HEK293T (cell line): Measurements from ENCODE around the gene NNMT.

Experiments used
- CTCF ChIA-PET: fragments of 350-600 bp; formaldehyde crosslinking; extraction: SDS; loops from one replicate; lab custom pipeline; 2021; ENCODE audit warnings: antibody characterized with exemption, inconsistent platforms; lab: Yijun Ruan, JAX
- POLR2A ChIA-PET: fragments of 350-600 bp; formaldehyde crosslinking; extraction: SDS; loops from one replicate; lab custom pipeline; 2020; ENCODE audit warnings: antibody characterized with exemption, inconsistent platforms; lab: Yijun Ruan, JAX
- DNase-seq: peaks from one replicate; pipeline ENCODE4 v3.0.0; 2012; ENCODE audit warnings: mixed read lengths; ENCODE audit errors: extremely low spot score
- ARNT ChIP-seq: fragments of 450-650 bp; IDR thresholded peaks from 2 replicates; pipeline ENCODE4 v1.6.1; 2017; ENCODE audit warnings: mild to moderate bottlenecking
- BHLHE40 ChIP-seq: fragments of 450-650 bp; IDR thresholded peaks from 2 replicates; pipeline ENCODE4 v1.6.1; 2016; ENCODE audit warnings: mild to moderate bottlenecking, moderate library complexity, borderline replicate concordance
- CTBP1 ChIP-seq: fragments of 450-650 bp; IDR thresholded peaks from 2 replicates; pipeline ENCODE4 v1.6.1; 2016; ENCODE audit warnings: borderline replicate concordance
- ELF4 ChIP-seq: fragments of 450-650 bp; IDR thresholded peaks from 2 replicates; pipeline ENCODE4 v1.6.1; 2017; ENCODE audit warnings: antibody characterized with exemption
- FOXA1 ChIP-seq: fragments of 450-650 bp; IDR thresholded peaks from 2 replicates; pipeline ENCODE4 v1.6.1; 2016; ENCODE audit warnings: mild to moderate bottlenecking
- FOXK2 ChIP-seq: fragments of 450-650 bp; IDR thresholded peaks from 2 replicates; pipeline ENCODE4 v1.6.1; 2016; ENCODE audit warnings: mild to moderate bottlenecking
- FOXM1 ChIP-seq: fragments of 450-650 bp; IDR thresholded peaks from 2 replicates; pipeline ENCODE4 v1.6.1; 2017; ENCODE audit warnings: mild to moderate bottlenecking, borderline replicate concordance
- HDGF ChIP-seq: fragments of 450-650 bp; IDR thresholded peaks from 2 replicates; pipeline ENCODE4 v1.6.1; 2017; ENCODE audit warnings: antibody characterized with exemption, borderline replicate concordance
- L3MBTL2 ChIP-seq: fragments of 450-650 bp; conservative IDR thresholded peaks from 2 replicates; pipeline ENCODE4 v1.6.1; 2016; ENCODE audit warnings: mild to moderate bottlenecking
- LEF1 ChIP-seq: fragments of 450-650 bp; IDR thresholded peaks from 2 replicates; pipeline ENCODE4 v1.6.1; 2017; ENCODE audit warnings: mild to moderate bottlenecking, borderline replicate concordance
- NFRKB ChIP-seq: fragments of 450-650 bp; IDR thresholded peaks from 2 replicates; pipeline ENCODE4 v1.6.1; 2016; ENCODE audit warnings: mild to moderate bottlenecking, moderate library complexity
- PKNOX1 ChIP-seq: fragments of 450-650 bp; IDR thresholded peaks from 2 replicates; pipeline ENCODE4 v1.6.1; 2016
- SP1 ChIP-seq: fragments of 450-650 bp; IDR thresholded peaks from 2 replicates; pipeline ENCODE4 v1.6.1; 2017
- SUZ12 ChIP-seq: fragments of 450-650 bp; IDR thresholded peaks from 2 replicates; pipeline ENCODE4 v1.6.1; 2016; ENCODE audit warnings: mild to moderate bottlenecking
- TARDBP ChIP-seq: fragments of 450-650 bp; IDR thresholded peaks from 2 replicates; pipeline ENCODE4 v1.6.1; 2016
- ZNF384 ChIP-seq: fragments of 450-650 bp; IDR thresholded peaks from 2 replicates; pipeline ENCODE4 v1.6.1; 2016

The NNMT gene

GRCh38 chr11:114264381-114264780 is 31.8 kb upstream of the NNMT start:
- no peak for DNase-seq
- CTCF ChIA-PET: interaction anchor here (1.6 to 6.7 kb wide), 3 partner anchors 236 to 277 kb away, joined by 3 to 51 read pairs (median 5); no protein-coding TSS in a partner anchor
- POLR2A ChIA-PET: no interaction called here
- TF ChIP-seq ELF4 (no peak), ARNT (no peak)

GRCh38 chr11:114265122-114265878 is 30.9 kb upstream of the NNMT start:
- CTCF ChIA-PET: interaction anchor here (0.6 to 6.7 kb wide), 3 partner anchors 75 to 271 kb away, joined by 3 to 51 read pairs (median 4); no protein-coding TSS in a partner anchor
- TF ChIP-seq FOXA1: no peak
- no peak for TF ChIP-seq BHLHE40
- TF ChIP-seq FOXM1: no peak
- no peak for TF ChIP-seq FOXK2
- TF ChIP-seq PKNOX1: no peak
- TF ChIP-seq ZNF384: no peak
- no peak for TF ChIP-seq SP1
- no peak for TF ChIP-seq ARNT
- no peak for TF ChIP-seq ELF4
- TF ChIP-seq LEF1: no peak
- no peak for TF ChIP-seq TARDBP
- TF ChIP-seq CTBP1: no peak
- no peak for TF ChIP-seq L3MBTL2
- TF ChIP-seq SUZ12: no peak
- no peak for TF ChIP-seq HDGF
- POLR2A ChIA-PET: no interaction called here
- no peak for DNase-seq

- CTCF ChIA-PET: no interaction called here
- POLR2A ChIA-PET: no interaction called here
- no peak for TF ChIP-seq ELF4
- no peak for TF ChIP-seq ZNF384
- no peak for TF ChIP-seq NFRKB
- no peak for TF ChIP-seq SP1
- TF ChIP-seq FOXK2: no peak
- no peak for TF ChIP-seq CTBP1
- TF ChIP-seq FOXM1: no peak
- no peak for TF ChIP-seq L3MBTL2
- TF ChIP-seq PKNOX1: no peak
- no peak for TF ChIP-seq LEF1
- no peak for TF ChIP-seq BHLHE40
- no peak for TF ChIP-seq SUZ12
- no peak for TF ChIP-seq ARNT
- no peak for TF ChIP-seq TARDBP
- TF ChIP-seq HDGF: no peak
- no peak for DNase-seq
Measured at GRCh38 chr11:114269498-114269897, 26.7 kb upstream of the NNMT start.

DNA sequence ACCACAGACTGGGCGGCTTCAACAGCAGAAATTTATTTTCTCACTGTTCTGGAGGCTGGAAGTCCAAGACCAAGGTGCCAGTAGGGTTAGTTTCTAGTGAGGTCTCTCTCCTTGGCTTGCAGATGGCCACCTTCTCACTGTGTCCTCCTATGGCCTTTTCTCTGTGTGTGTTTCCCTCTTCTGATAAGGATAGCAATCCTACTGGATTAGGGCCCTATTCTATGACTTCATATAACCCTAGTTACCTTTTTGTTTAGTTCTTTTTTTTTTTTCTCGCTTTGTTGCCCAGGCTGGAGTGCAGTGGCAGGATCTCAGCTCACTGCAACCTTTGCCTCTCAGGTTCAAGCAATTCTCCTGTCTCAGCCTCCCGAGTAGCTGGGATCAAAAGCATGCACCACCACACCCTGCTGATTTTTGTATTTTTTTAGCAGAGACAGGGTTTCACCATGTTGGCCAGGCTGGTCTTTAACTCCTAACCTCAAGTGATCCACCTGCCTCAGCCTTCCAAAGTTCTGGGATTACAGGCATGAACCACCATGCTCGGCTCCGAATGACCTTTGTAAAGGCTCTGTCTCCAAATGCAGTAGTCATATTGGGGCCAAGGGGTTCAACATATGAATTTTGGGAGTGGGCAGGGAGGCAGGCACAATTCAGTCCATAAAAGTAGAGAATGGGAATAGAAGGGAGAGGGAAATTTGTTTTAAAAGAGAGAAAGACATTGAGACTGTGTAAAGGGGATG is 25.5 kb upstream of the NNMT start:
- ChIA-PET POLR2A (no interaction called here), CTCF (interaction anchor here (1.2 kb wide), 1 partner anchor 10 kb away, joined by 3 read pairs; no protein-coding TSS in a partner anchor)
- no peak for TF ChIP-seq FOXM1
- no peak for TF ChIP-seq NFRKB
- DNase-seq: no peak

GRCh38 chr11:114271316-114271715 is 24.9 kb upstream of the NNMT start:
- no peak for DNase-seq
- TF ChIP-seq LEF1 (no peak), ELF4 (no peak), NFRKB (no peak), SP1 (no peak), FOXM1 (no peak), ARNT (no peak)
- POLR2A ChIA-PET: no interaction called here
- CTCF ChIA-PET: interaction anchor here (1.2 to 1.4 kb wide), 2 partner anchors 9 to 10 kb away, joined by 3 to 5 read pairs; no protein-coding TSS in a partner anchor

- ChIA-PET CTCF (interaction anchor here (0.9 to 1.4 kb wide), 3 partner anchors 8 to 237 kb away, joined by 3 to 5 read pairs (median 3); no protein-coding TSS in a partner anchor), POLR2A (no interaction called here)
- DNase-seq: no peak
- no peak for TF ChIP-seq NFRKB
Measured at GRCh38 chr11:114272311-114272710, 23.9 kb upstream of the NNMT start.

DNA sequence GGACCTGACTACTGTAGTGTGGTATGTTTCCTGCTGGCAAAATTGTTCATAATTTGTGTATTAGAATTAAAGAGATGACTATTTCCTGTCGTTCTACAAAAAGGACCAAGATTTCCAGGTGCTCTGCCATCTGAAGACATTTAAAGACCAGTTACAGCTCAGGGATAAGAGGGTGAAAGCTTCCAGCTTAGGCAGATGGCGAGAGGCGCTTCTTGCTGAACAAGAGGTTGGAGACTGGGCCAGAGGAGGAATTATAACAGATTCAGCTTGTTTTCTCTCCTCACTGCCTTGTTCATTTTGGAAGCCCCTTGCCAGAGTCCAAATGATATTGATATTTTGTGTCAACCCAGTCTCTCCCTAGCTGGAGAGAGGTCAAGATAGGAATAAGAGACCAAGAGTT is 23.1 kb upstream of the NNMT start:
- ChIA-PET POLR2A (no interaction called here), CTCF (no interaction called here)
- TF ChIP-seq LEF1 (no peak), BHLHE40 (no peak), SUZ12 (no peak), NFRKB (no peak), FOXK2 (no peak), CTBP1 (no peak), TARDBP (no peak), SP1 (no peak), HDGF (no peak), L3MBTL2 (no peak)
- no peak for DNase-seq
